Heart left ventricle (tissue), 16 donors: ENCODE measurements around the gene MARCHF3. TPM values are rescaled to one million over a fixed set of nuclear protein-coding genes. Genes with fewer than 3 reads are reported as not detected.
"Not testable (repeated sequence)": the region's sequence is repeated elsewhere in the genome, so short reads cannot be mapped to it uniquely, and the experiment has no call there.

Source experiments
- ATAC-seq, 4 donors: fragments of 200-7000 bp; cut with Tn5 transposase; one replicate each; pipeline ENCODE4 v1.9.1; 2020 to 2022; ENCODE audit warnings: moderate library complexity in 4 of 4, mild to moderate bottlenecking in 3 of 4, moderate number of reproducible peaks in 1 of 4
- DNase-seq, 5 donors: peaks; one replicate each; pipeline ENCODE4 v3.0.0-alpha.2; 2020
- H3K27ac ChIP-seq, 12 donors: fragments of 200-600 bp; sonication (generic) in 4 of 12; one replicate each; pipeline versions ENCODE4 v1.5.0 to v1.8.0; 2016 to 2022; ENCODE audit warnings: mild to moderate bottlenecking in 2 of 12
- H3K27me3 ChIP-seq, 9 donors: fragments of 200-600 bp; sonication (generic) in 2 of 9; one replicate each; pipeline versions ENCODE4 v1.5.1 to v1.8.0; 2016 to 2022; ENCODE audit warnings: mild to moderate bottlenecking in 3 of 9
- H3K36me3 ChIP-seq, 9 donors: fragments of 200-600 bp; sonication (generic) in 2 of 9; one replicate each; pipeline versions ENCODE4 v1.5.0 to v1.8.0; 2018 to 2022; ENCODE audit warnings: mild to moderate bottlenecking in 2 of 9
- H3K4me1 ChIP-seq, 12 donors: fragments of 200-600 bp; sonication (generic) in 4 of 12; one replicate each; pipeline versions ENCODE4 v1.5.0 to v1.8.0; 2016 to 2022; ENCODE audit warnings: mild to moderate bottlenecking in 3 of 12
- H3K4me3 ChIP-seq, 12 donors: fragments of 200-600 bp; sonication (generic) in 4 of 12; one replicate each; pipeline versions ENCODE4 v1.5.0 to v1.8.0; 2017 to 2022; ENCODE audit warnings: mild to moderate bottlenecking in 9 of 12, moderate library complexity in 4 of 12
- H3K9me3 ChIP-seq, 12 donors: fragments of 200-600 bp; sonication (generic) in 4 of 12; one replicate each; pipeline versions ENCODE4 v1.5.0 to v1.8.0; 2016 to 2022; ENCODE audit warnings: mild to moderate bottlenecking in 1 of 12
- POLR2A ChIP-seq, 2 donors: fragments of 450-650 bp; IDR thresholded peaks; one replicate each; pipeline ENCODE4 v1.6.1; 2017; ENCODE audit warnings: antibody characterized with exemption in 2 of 2, mild to moderate bottlenecking in 2 of 2, moderate library complexity in 2 of 2
- WGBS, 4 donors: extraction: QIAGEN DNeasy Blood & Tissue Kit in 2 of 4; methylation state at CpG; one replicate each; pipeline versions ENCODE4 v1.1.5 to v1.1.7; 2013 to 2018; 5-methylcytosine and 5-hydroxymethylcytosine counted together
- intact Hi-C, 10 donors: fragments of 100-400 bp; cut with DNase I; formaldehyde crosslinking; loops; one replicate each; pipeline versions ENCODE4 v1.11.1 to v1.14.2; 2022
- polyA plus RNA-seq, 2 donors: library from polyadenylated mRNA; stranded (reverse); fragments of 200-250 nt; gene quantifications; one replicate each; pipeline ENCODE4 v1.2.3, GENCODE V29; 2013
- total RNA-seq, 9 donors: library from RNA; depleted of rRNA in 2 of 9; stranded (reverse); fragments of >200 nt in 2 of 9; fragmentation: NEBNext Ultra II Directional in 3 of 9; extraction: Animal tissue kit (Norgen Biotek cat#: 25700) in 3 of 9; gene quantifications; one replicate each; pipeline versions ENCODE4 v1.1.0 to v1.2.4, GENCODE V29; 2016 to 2023
- TF ChIP-seq, protein P1 (sequence below), 12 donors: fragments of 200-600 bp; sonication (generic) in 4 of 12; IDR thresholded peaks; one replicate each; pipeline versions ENCODE4 v1.5.0 to v1.8.0; 2018 to 2022; ENCODE audit warnings: antibody characterized with exemption in 12 of 12, mild to moderate bottlenecking in 5 of 12
- donor health status: ischemic (EF 13 %, LVEDD 7.1; RV severe dilation, severe dysfunction).
- donor health status: healthy with polysubstance abuse.
- donor health status: DM: no; HTN: yes; CAD: no.
- donor health status: DM: no; HTN: no; CAD: no.
- donor health status: ischemic (EF 25% LVEDD 6.9; RV normal size, moderate dysfunction).
- donor health status: ischemic (EF 25% LVEDD 5.7; RV mildly dilated, moderate dysfunction).
- donor health status: healthy.
- donor health status: DM: yes; HTN: yes; CAD: no.
- donor health status: ischemic (EF 35%, LVEDD 5.7; RV mildly dilated, moderate dysfunction).
- donor health status: nonischemic (EF 11% LVEDD 7.7; RV severe dilation, severe dysfunction).
- donor health status: DM: yes; HTN: yes; CAD: no.
- donor health status: PGD.
- donor health status: ischemic (EF 29% LVEDD 5.4; RV normal size, mild dysfunction).
- donor health status: nonischemic (EF 23%, LVEDD 6.1; RV moderate dilation, normal function).

MARCHF3 gene
- total and polyA plus RNA-seq, 11 donors = 9.9 to 113 (median 38.0) TPM

DNA sequence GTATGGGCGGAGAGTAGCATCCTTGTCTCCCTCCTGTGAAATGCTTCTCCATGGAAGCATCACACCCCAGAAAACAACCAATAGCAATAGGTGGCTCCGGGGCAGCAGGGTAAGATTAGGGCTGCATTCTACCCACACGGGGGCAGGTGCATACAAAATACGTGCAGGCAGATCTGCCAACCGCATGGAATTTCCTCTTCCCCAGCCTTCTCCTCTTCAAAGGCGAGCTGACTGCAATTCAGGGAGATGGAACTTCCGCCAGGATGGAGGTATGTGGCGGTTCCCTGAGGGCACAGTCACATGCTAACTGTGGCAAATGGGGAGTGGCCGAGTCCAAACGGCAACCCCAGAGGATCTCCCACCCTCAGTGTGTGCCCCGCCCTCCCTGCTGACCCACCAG lies 171.9 kb downstream of the MARCHF3 start:
- no peak for TF ChIP-seq POLR2A (IDR thresholded peaks at IDR 0.05)
- TF ChIP-seq, protein P1, sequence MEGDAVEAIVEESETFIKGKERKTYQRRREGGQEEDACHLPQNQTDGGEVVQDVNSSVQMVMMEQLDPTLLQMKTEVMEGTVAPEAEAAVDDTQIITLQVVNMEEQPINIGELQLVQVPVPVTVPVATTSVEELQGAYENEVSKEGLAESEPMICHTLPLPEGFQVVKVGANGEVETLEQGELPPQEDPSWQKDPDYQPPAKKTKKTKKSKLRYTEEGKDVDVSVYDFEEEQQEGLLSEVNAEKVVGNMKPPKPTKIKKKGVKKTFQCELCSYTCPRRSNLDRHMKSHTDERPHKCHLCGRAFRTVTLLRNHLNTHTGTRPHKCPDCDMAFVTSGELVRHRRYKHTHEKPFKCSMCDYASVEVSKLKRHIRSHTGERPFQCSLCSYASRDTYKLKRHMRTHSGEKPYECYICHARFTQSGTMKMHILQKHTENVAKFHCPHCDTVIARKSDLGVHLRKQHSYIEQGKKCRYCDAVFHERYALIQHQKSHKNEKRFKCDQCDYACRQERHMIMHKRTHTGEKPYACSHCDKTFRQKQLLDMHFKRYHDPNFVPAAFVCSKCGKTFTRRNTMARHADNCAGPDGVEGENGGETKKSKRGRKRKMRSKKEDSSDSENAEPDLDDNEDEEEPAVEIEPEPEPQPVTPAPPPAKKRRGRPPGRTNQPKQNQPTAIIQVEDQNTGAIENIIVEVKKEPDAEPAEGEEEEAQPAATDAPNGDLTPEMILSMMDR (IDR thresholded peaks at IDR 0.05) = no peak
- 82 to 90% (median 87%) methylated on average over 11 of the region's 11 CpGs for WGBS, 4 donors

DNA sequence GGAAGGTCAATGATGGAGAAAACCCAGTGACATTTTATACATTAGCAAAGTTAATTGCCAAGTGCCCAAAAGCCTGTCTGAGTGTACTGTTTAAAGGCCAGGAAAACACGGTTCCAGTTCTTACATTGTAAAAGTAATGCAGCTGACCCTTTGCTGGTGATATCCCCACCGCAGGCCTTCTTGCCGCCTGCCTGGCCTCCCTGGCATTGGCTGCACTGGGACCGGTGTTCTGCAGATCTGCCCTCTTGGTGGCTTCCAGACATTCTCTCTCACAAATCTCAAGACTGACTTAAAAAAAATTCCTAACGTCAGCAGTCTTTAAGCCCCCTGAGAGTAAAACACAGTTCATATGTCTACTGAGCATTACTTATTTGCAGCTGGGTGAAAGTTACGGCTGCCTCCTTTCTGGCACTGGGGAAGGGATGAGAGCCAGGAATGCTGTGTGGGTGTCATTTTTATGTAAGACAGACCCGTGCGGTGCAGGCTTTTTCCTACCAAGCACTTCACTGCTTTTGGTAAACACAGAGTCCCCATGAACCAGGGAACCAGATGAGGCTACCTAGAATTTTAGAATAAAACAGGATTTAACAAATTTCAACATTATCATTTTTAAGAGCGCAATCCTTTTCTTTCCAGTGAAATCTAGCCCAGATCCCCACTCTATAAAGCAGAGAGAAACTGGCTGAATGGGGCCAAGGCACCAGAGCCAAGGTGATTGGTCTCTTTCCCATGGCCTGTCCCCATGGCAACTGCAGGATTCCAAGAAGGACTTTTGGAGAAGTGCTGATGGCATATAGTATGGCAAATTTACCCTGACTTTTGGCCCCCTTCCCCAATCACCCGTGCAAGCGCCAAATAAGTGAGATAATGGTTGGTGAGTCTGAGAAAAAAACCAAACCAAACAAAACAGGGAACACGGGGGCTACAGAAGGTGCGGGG lies 172.6 kb downstream of the MARCHF3 start:
- Histone ChIP-seq H3K36me3 (no peaks in the 10 kb centered on the region), H3K27me3 (no peaks in the 10 kb centered on the region), H3K4me1 (peaks cover 0 to 17% (median 8%) of the 10 kb centered on the region in 12 donors), H3K27ac (peak overlapping the region in 4 of 12 donors; percentile 1 to 46 (median 28)), H3K9me3 (no peaks in the 10 kb centered on the region), H3K4me3 (no peak overlapping the region)
- DNase-seq = peak in 3 of 5 donors; percentile 42 to 56 (median 45)
- WGBS, 4 donors = 61 to 70% (median 63%) methylated on average over 13 of the region's 13 CpGs
- intact Hi-C loops = loop anchor here in 3 of 10 donors (10.0 kb wide), 1 partner anchor 177 kb away; the partner anchor contains the start of gene MARCHF3 (in 3 of the 3)
- ATAC-seq = peak; percentile 76 to 87 (median 83)
- no peak for TF ChIP-seq POLR2A (IDR thresholded peaks at IDR 0.05)
- TF ChIP-seq, protein P1 (IDR thresholded peaks at IDR 0.05) = no peak

More for the DNA sequence above, 171.9 kb downstream of the MARCHF3 start:
- Histone ChIP-seq H3K36me3 (no peaks in the 10 kb centered on the region), H3K27me3 (no peaks in the 10 kb centered on the region), H3K9me3 (no peaks in the 10 kb centered on the region), H3K4me3 (no peak overlapping the region), H3K4me1 (peaks cover 0 to 15% (median 6%) of the 10 kb centered on the region in 12 donors), H3K27ac (no peak overlapping the region)
- intact Hi-C loops = loop anchor here in 3 of 10 donors (10.0 kb wide), 1 partner anchor 176 kb away; the partner anchor contains the start of gene MARCHF3 (in 3 of the 3)
- ATAC-seq (peak in 1 of 4 donors; percentile 30), DNase-seq (no peak)

DNA sequence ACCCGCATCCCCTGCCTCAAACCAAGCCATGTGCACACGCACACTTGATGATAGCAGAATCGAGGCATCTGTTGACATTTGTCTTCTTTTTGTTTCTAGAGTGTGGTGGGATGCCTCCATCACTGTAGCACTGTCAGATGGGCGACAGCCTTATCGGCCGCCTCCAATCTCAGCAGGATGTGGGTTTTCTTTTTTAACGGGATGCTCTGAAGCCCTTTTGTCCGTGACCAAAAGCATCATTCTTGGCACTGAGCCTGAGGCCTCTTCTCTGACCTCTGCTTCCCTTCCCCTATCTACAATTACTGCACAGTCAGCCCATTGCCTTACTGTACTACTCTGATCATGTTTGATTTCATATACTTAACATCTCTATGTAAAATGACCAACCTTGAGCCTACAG lies 175.1 kb downstream of the MARCHF3 start:
- H3K27me3 ChIP-seq = no peaks in the 10 kb centered on the region
- intact Hi-C loops = loop anchor here in 3 of 10 donors (10.0 kb wide), 1 partner anchor 180 kb away; the partner anchor contains the start of gene MARCHF3 (in 3 of the 3)
- no peak for ATAC-seq
- no peak for DNase-seq
- H3K36me3 ChIP-seq = no peaks in the 10 kb centered on the region
- no peak overlapping the region for H3K27ac ChIP-seq
- TF ChIP-seq POLR2A (IDR thresholded peaks at IDR 0.05) = no peak
- TF ChIP-seq, protein P1 (IDR thresholded peaks at IDR 0.05) = no peak
- H3K9me3 ChIP-seq = no peaks in the 10 kb centered on the region
- H3K4me3 ChIP-seq = no peak overlapping the region
- WGBS, 4 donors = 51 to 67% (median 64%) methylated on average over 8 of the region's 8 CpGs
- H3K4me1 ChIP-seq = peaks cover 0 to 36% (median 21%) of the 10 kb centered on the region in 12 donors

DNA sequence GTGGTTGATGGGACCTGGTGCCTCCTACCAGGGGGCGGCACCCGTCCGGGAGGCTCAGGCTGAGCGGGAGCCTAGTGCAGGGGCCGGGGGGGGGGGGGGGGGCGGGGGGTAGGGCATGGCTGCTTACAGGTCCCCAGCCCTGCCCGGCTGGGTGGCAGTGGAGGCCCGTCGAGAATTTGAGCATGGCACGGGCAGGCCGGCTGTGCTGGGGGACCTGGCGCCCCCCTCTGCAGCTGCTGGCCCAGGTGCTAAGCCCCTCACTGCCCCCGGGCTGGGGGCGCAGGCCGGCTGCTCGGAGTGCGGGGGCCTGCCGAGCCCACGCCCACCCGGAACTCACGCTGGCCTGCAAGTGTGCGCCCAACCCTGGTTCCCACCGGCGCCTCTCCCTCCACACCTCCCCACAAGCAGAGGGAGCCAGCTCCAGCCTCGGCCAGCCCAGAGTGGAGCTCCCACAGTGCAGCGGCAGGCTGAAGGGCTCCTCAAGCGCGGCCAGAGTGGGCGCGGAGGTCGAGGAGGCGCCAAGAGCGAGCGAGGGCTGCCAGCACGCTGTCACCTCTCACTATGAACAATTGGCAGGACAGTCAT lies 175.7 kb downstream of the MARCHF3 start:
- 93 to 97% (median 95%) methylated on average over 19 to 35 of the region's 35 CpGs for WGBS, 4 donors
- Histone ChIP-seq H3K4me1 (peaks cover 0 to 38% (median 21%) of the 10 kb centered on the region in 12 donors), H3K4me3 (no peak overlapping the region), H3K9me3 (no peaks in the 10 kb centered on the region), H3K27me3 (no peaks in the 10 kb centered on the region), H3K27ac (no peak overlapping the region), H3K36me3 (no peaks in the 10 kb centered on the region)
- ATAC-seq = no peak
- TF ChIP-seq, protein P1 (IDR thresholded peaks at IDR 0.05) = no peak
- no peak for TF ChIP-seq POLR2A (IDR thresholded peaks at IDR 0.05)
- intact Hi-C loops = loop anchor here in 3 of 10 donors (10.0 kb wide), 1 partner anchor 180 kb away; the partner anchor contains the start of gene MARCHF3 (in 3 of the 3)
- no peak for DNase-seq

DNA sequence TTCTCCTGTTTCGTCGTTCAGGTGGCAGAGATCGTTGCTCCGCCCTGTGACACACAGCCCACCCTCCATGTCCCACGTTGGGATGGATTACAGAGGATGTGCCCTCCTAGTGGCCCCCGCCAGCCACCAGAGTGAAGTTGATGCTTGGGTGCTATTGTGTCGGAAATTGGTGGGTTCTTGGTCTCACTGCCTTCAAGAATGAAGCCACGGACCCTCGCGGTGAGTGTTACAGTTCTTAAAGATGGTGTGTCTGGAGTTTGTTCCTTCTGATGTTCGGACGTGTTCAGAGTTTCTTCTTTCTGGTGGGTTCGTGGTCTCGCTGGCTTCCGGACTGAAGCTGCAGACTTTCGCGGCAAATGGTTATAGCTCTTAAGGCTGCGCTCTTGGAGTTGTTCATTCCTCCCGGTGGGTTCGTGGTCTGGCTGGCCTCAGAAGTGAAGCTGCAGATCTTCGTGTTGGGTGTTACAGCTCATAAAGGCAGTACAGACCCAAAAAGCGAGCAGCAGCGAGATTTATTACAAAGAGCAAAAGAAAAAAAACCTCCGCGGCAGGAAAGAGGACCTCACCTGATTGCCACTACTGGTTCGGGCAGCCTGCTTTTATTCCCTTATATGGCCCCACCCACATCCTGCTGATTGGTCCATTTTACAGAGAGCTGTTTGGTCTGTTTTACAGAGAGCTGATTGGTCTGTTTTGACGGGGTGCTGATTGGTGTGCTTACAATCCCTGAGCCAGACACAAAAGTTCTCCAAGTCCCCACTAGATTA lies 176.6 kb downstream of the MARCHF3 start:
- H3K4me1 ChIP-seq = peaks cover 0 to 46% (median 29%) of the 10 kb centered on the region in 12 donors
- DNase-seq, H3K9me3 ChIP-seq, ATAC-seq, H3K27me3 ChIP-seq, H3K36me3 ChIP-seq: not testable (repeated sequence)
- 91 to 97% (median 92%) methylated on average over 21 to 27 of the region's 27 CpGs for WGBS, 4 donors
- peak overlapping the region in 1 of 12 donors; percentile 15 for H3K4me3 ChIP-seq
- intact Hi-C loops = loop anchor here in 3 of 10 donors (10.0 kb wide), 1 partner anchor 181 kb away; the partner anchor contains the start of gene MARCHF3 (in 3 of the 3)
- H3K27ac ChIP-seq = peak overlapping the region in 1 of 12 donors; percentile 27
